Measurements from ENCODE around the gene ZC2HC1B.

ZC2HC1B gene

DNA sequence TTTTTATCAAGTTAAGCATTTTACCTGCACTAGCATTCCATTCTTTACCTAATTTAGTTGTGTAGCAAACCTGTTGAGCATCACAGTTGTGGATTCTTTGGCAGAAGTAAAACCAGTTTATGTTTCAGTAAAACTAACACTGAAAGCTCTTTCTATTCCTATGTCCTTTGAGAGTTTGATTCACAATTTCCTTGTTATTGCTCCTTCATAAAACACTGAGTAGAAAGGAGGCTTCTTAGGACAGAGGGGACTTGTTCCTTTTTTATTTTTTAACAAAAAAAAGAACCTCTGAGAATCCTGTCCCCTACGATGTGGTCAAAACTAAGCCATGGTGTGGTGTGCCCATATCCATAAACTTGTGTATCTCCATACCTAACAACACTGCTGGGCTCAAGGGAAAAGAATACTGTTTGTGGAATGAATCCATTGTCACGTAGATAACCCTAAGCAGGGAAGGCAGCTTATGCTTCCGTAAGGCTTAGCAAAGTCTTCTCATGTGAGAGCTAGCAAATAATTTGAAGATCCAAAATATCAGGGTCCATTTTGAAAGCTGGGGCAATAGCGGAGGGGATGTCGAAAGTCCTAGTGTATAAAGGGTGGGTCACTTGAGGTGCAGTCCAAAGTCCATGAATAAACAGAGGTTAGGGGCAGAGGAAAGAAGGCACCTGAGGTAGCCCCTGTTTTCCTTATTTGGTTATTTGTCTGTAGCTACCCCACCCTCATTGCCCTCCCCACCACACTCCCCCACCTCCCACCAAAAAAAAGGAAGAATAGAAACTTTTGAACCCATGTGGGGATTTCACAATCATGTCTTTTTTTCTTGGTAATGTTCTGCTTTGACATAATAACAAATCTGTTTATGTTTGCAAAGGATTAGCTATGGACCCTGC, 72.7 kb downstream of the ZC2HC1B start:
- no peak for DNase-seq

DNA sequence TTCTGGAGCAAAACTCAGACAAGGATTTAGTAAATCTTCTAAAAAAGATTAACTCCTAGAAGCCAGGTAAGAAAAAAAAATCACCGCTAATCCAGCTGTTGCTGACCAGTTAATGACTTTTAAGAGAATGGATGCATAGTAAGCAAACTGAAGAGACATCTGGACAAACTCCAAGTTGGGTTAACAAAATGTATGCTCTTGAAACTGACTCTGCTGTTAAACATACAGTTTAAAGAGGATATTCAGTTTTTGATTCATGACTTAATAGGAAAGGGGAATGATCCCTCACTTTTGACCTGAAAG, 73.3 kb downstream of the ZC2HC1B start:
- no peak for DNase-seq

DNA sequence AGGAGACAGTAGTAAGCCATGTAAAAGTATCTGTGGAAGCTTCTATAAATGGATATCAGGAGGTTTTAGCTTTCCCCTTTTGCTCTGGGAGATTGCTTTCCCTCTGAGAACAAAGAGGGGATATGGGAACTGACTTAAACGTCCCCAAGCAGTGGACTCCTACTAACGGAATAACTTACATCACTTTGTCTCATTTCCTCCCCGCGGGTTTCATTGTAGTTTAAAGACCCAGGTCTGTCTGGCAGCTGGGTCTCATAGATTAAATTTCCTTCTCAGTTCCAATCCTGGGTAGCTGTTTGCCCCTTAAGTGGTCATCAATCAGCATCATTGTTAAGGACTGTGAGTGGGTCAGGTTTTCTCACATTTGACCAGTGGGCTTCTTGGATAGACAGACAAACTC, 75.1 kb downstream of the ZC2HC1B start:
- no peak for DNase-seq

GRCh38 chr6:143940011-143940597, 75.8 kb downstream of the ZC2HC1B start:
- DNase-seq, result no peak

DNA sequence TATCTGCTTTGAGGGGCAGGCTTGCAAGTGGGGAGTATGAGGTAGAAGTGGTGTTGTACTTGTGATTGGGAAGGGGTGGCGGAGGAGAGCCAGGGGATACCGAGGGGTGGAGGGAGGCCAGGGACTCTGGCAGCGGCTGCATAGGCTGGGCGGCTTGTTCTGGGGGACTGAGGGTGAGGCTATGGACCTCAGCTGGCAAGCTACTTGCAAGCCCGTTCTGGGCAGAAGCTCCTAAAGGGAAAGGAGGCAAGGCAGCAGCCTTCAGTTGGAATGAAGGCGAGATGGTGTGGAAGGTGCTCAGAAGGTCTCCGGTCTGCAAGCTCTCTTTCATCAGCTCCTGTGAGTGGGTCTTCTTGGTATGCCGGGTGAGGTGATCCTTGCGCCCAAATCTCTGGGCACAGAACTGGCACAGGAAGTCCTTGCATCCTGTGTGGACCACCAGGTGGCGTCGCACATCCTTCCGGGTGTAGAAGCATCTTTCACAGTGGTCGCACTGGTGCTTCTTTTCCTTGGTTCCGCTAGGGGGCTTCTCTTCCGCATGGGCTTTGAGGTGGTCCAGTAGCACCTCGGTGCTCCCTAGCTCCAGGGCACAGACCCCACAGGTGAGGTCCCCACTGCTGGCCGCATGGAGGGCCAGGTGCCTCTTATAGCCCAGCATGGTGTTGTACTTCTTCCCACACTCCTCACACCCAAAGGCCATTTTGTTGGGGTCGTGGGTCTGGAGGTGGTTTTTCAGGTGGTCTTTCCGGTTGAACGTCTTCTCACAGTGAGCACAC, 77.8 kb downstream of the ZC2HC1B start:
- no peak for DNase-seq

- DNase-seq, result no peak
Observed at GRCh38 chr6:143948208-143948607, 83.9 kb downstream of the ZC2HC1B start.

DNA sequence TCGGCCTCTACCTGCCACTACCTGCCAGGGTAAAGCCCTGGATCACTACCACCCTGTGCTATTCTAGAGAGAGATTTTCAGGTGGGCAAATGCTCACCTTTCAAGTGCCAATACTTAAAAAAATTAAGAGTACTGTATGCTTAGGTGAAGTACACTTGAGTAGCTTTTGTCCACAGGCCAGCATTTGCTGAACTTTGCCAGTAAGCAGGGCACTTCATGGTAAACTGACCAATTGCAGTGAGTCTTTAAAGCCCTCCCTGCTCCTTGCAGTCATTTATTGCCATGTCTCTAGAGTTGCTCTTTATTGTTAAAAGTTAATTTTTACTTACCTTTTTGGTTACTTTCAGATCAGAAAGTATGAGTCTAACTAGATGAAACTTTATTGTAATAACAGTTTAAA, 85.3 kb downstream of the ZC2HC1B start:
- DNase-seq, result no peak

- no peak for DNase-seq
Observed at GRCh38 chr6:143949962-143950361, 85.7 kb downstream of the ZC2HC1B start.

DNA sequence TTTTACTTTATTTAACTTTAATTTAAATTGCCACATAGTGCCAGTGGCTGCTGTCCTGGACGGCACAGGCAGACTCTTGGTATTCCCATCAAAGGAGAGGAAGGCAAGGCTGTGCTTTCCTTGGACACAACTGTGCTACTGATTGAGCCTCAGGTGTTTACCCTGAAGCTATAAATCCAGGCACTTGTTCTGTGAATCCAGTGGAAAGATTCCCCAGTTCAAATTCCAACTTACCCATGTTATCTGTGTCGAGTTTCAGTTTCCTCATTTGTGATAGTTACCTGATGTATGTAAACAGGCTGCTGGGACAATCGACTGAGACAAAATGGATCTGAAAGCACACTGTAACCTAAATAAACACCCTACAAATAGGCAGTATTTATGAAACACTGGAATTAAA, 86.6 kb downstream of the ZC2HC1B start:
- DNase-seq, result no peak

DNA sequence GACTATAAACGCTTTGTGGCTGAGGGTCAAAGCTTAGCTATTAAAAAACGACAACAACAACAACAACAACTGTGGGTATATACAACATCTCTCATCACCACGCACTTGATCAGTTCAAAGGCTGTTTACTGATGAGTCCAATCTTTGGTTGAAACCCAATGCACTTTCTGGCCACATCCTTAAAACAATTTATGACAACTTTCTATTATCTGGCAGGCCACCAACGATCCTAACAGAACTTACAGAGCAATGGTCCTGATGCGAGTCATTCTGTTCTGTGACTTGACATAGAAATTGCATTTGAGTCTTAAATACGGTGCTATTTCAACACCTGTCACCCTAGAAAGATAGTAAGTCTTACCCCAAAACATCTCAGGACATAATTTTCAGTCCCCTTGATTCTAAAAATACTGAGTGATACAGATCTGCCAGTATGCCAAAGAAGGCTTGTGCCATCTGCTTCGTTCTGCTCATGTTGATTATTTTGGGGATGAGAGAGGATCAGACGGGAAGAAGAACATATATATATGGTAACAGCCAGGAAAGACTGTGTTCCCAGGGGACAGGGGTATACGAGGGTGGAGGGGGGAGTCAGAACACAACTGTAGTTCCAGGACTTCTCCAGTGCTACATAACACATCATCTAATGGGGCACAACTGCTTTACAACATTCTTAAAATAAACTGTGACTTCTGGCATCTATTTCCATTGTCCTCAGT, 87.9 kb downstream of the ZC2HC1B start:
- no peak for DNase-seq

GRCh38 chr6:143952947-143953701, 88.8 kb downstream of the ZC2HC1B start:
- DNase-seq, result no peak

DNA sequence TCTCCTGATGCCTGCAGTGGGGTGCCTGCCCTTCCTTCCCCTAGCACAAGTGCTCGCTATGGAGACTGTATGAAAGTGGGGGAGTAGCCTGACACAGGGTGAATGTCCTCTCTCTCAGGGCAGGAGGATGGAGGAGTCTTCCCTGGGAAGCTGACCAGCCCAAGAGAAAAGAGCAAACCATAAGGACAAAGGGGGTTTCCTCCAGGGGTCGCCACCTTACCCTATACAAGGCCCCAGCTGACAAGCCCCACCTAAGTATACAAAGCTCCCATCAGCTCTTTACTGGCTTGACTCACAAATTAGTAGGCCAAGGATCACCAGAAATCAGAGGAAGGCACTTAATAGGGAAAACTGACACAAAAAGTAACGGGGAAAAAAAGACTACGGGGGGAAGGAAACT, 89.6 kb downstream of the ZC2HC1B start:
- DNase-seq, result no peak

- DNase-seq, result no peak
Observed at GRCh38 chr6:143955971-143956370, 91.7 kb downstream of the ZC2HC1B start.

DNA sequence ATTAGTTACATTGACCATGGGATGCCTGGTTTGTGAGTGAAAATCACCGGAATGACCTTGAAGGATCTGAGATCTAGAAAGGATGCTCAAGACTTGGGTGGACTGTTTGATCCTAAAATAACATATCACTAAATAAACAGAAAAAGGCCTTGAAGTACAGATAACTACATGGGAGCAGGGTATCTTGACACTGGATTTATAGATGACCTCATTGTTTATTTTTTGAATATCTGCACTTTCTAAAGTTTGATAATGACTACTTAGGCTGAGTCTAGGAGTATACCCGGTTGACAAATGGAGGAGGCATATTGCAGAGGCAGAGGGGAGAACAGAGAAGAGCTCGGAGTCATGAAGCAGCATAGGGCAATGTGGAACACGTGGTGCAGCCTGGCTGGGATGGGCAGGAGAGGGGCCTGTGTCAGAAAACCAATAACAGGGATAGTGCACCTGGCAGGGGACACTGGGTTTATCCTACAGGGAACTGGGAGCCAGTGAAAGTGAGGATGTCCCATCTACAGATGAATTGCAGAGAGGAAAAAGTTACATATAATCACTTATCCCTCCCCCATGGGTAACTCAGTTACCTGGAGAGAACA, 93.5 kb downstream of the ZC2HC1B start:
- DNase-seq, result no peak

DNA sequence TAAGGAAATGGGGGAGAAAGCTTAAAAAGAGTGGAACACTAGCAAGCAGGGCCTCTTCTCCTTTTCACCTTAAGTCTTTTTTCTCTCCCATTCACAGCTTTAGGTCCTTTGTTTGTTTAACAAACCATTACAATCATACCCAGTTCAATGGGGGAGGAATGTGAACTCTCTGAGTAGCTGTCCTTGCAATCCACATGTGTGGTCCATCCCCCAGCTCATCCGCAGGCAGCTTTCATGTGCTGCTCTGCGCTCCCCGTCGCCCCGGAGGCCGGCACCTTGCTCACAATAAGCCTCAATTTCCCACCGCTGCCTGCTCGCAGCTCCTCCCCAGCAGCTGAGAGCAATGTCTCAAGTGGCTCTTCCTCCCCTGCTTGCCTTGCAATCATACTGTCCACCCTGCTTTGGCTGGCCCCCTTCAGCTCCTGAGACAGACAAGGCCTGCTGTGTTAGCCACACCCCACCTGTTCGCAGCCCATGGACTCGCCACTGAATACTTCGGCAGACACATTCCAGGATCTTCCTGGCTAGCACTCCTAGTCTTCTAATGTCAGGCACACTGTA, 94.6 kb downstream of the ZC2HC1B start:
- DNase-seq, result no peak

GRCh38 chr6:143959927-143960326, 95.7 kb downstream of the ZC2HC1B start:
- no peak for DNase-seq

DNA sequence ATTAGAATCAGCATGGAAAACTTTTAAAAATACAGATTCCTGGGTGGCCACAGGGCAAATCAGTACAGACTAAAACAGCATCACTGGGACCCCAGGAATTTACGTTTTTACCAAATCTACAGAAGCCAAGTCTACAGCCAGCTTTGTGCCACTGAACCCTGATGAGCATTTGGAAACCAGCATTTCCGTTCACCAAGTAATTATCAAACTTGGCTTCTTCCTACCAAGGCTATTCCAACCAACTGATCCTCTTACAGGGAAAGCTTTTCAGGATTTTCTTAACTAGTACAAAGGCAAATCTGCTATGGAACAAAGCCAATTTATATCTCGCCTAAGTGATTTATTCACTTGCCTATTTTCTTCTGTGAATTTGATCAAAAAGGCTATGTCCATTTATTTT, 96.8 kb downstream of the ZC2HC1B start:
- DNase-seq, result no peak

- no peak for DNase-seq
Observed at GRCh38 chr6:143961886-143962878, 97.9 kb downstream of the ZC2HC1B start.

- no peak for DNase-seq
Observed at GRCh38 chr6:143963158-143963919, 99.1 kb downstream of the ZC2HC1B start.

GRCh38 chr6:143964674-143965081, 100.4 kb downstream of the ZC2HC1B start:
- no peak for DNase-seq
